ENCODE measurements around the gene ACE. TPM values are rescaled to one million over a fixed set of nuclear protein-coding genes. Genes with fewer than 3 reads are reported as not detected.

The ACE gene
- total and polyA plus RNA-seq, 2 experiments from 2014 or later, result 0.82 to 9.1 TPM

GRCh38 chr17:63480192-63480784 lies 3.4 kb downstream of the ACE start:
- peaks cover 19% of the 10 kb centered on the region for H3K27me3 ChIP-seq (ENCODE audit: insufficient read depth)
- H3K36me3 Mint-ChIP-seq (ENCODE audit: low read depth), result no peaks in the 10 kb centered on the region; the same call in 2 of the 3 replicates
- H3K27ac ChIP-seq (ENCODE audit: low read depth), result no peak overlapping the region
- H4K20me1 ChIP-seq (replicated peaks; ENCODE audit: insufficient read depth), result no peaks in the 10 kb centered on the region
- no peak for TF ChIP-seq REST (IDR thresholded peaks at IDR 0.05; ENCODE audit: unreplicated experiment)
- no peak for TF ChIP-seq EZH2 (IDR thresholded peaks at IDR 0.05; ENCODE audit: low read depth, unreplicated experiment)
- TF ChIP-seq CTCF (conservative IDR thresholded peaks at IDR 0.05; ENCODE audit: low read depth in 2 of 2), result no peak
- no peak for TF ChIP-seq ETS1 (IDR thresholded peaks at IDR 0.05)
- TF ChIP-seq ZNF462 (CRISPR knock-in tag; IDR thresholded peaks at IDR 0.05), result no peak
- no peak for TF ChIP-seq CREB1 (CRISPR knock-in tag; IDR thresholded peaks at IDR 0.05; ENCODE audit: low read depth)
- no peak for TF ChIP-seq EZH2phosphoT487 (IDR thresholded peaks at IDR 0.05; ENCODE audit: unreplicated experiment)
- TF ChIP-seq JUNB (IDR thresholded peaks at IDR 0.05; ENCODE audit: unreplicated experiment), result no peak
- TF ChIP-seq STAT1 (IDR thresholded peaks at IDR 0.05; ENCODE audit: unreplicated experiment), result no peak
- no peak for TF ChIP-seq POLR2AphosphoS5 (IDR thresholded peaks at IDR 0.05; ENCODE audit: low read depth)
- no peak for TF ChIP-seq ZNF114 (CRISPR knock-in tag; IDR thresholded peaks at IDR 0.05)
- TF ChIP-seq ZNF331 (CRISPR knock-in tag; IDR thresholded peaks at IDR 0.05; ENCODE audit: low read depth), result no peak
- no peak for TF ChIP-seq NANOG (IDR thresholded peaks at IDR 0.05; ENCODE audit: borderline replicate concordance)
- H3K9me2 ChIP-seq (ENCODE audit: insufficient read depth), result no peaks in the 10 kb centered on the region
- no peaks in the 10 kb centered on the region for H3K36me3 ChIP-seq (ENCODE audit: insufficient read depth)
- H3K4me1 Mint-ChIP-seq, result peaks cover 26% of the 10 kb centered on the region
- no peak overlapping the region for H2AFZ ChIP-seq
- peaks cover 33% of the 10 kb centered on the region for H3K27me3 Mint-ChIP-seq (ENCODE audit: insufficient read depth, low read depth, poor library complexity)
- no peak overlapping the region for H3K4me2 ChIP-seq
- no peak overlapping the region for H3K4me3 ChIP-seq
- H3K4me3 Mint-ChIP-seq, result no peak overlapping the region
- no peak for DNase-seq (ENCODE audit: low spot score)
- no peaks in the 10 kb centered on the region for H3K79me2 ChIP-seq (replicated peaks; ENCODE audit: insufficient read depth)
- H3F3A ChIP-seq (replicated peaks; ENCODE audit: low read depth), result 0 out of 2 replicates have a peak, but pooled peaks cover 5% of the 10 kb centered on the region
- peaks cover 22% of the 10 kb centered on the region for H3K4me1 ChIP-seq (ENCODE audit: insufficient read depth)
- no peak overlapping the region for H3K27ac Mint-ChIP-seq
- H3K9me3 Mint-ChIP-seq, result no peaks in the 10 kb centered on the region; the same call in 2 of the 3 replicates
- no peak for ATAC-seq
